Panc1 (cell line): ENCODE data around the gene PRAMEF1. TPM values are rescaled to one million over a fixed set of nuclear protein-coding genes. Genes with fewer than 3 reads are reported as not detected.
"Not testable (repeated sequence)": the region's sequence is repeated elsewhere in the genome, so short reads cannot be mapped to it uniquely, and the experiment has no call there.

ENCODE experiments used
- ATAC-seq: fragments of 200-7000 bp; cut with Tn5 transposase; 2 replicates; pipeline ENCODE4 v1.9.1; 2020; ENCODE audit warnings: mild to moderate bottlenecking, moderate library complexity
- BruUV-seq: library from RNA; stranded (reverse); fragments of 400-500 nt; replicated peaks from 2 replicates; lab custom pipeline; 2021; lab: Mats Ljungman, UMichigan
- CTCF ChIA-PET: fragments of 300-600 bp; sonication (Branson Sonifier 250); formaldehyde crosslinking; loops from one replicate; lab custom pipeline; 2022; ENCODE audit warnings: antibody characterized with exemption; lab: Charles Lee
- POLR2A ChIA-PET: fragments of 300-600 bp; sonication (Branson Sonifier 250); formaldehyde crosslinking; loops from one replicate; lab custom pipeline; 2022; ENCODE audit warnings: antibody characterized with exemption; lab: Charles Lee
- DNase-seq: peaks from one replicate; pipeline ENCODE4 v3.0.0-alpha.2; 2010; ENCODE audit warnings: low read depth, low spot score
- H3K27ac ChIP-seq: 2 replicates; pipeline ENCODE4 v1.5.1; 2011; ENCODE audit warnings: mild to moderate bottlenecking, low read length, inconsistent platforms
- H3K27me3 ChIP-seq: fragments of 200-500 bp; sonication (Bioruptor generic); 2 replicates; pipeline ENCODE4 v1.6.0; 2014; ENCODE audit warnings: low read length, inconsistent platforms; ENCODE audit not compliant: control insufficient read depth, insufficient read depth
- H3K36me3 ChIP-seq: fragments of 200-500 bp; sonication (Bioruptor generic); 2 replicates; pipeline ENCODE4 v1.5.1; 2014; ENCODE audit warnings: inconsistent platforms, mild to moderate bottlenecking, low read length, moderate library complexity; ENCODE audit not compliant: control insufficient read depth, insufficient read depth
- H3K4me1 ChIP-seq: 2 replicates; pipeline ENCODE4 v1.5.1; 2011; ENCODE audit warnings: inconsistent platforms, mild to moderate bottlenecking, low read length, moderate library complexity; ENCODE audit not compliant: control insufficient read depth, insufficient read depth
- H3K4me3 ChIP-seq, 2 experiments: 2 replicates each; pipeline ENCODE4 v1.5.1; 2011 to 2012; ENCODE audit warnings: low read depth in 2 of 2, low read length in 2 of 2, mild to moderate bottlenecking in 2 of 2, inconsistent platforms in 1 of 2, moderate library complexity in 1 of 2
- H3K9me3 ChIP-seq: fragments of 200-500 bp; sonication (Bioruptor generic); 2 replicates; pipeline ENCODE4 v1.5.1; 2014; ENCODE audit warnings: low read depth, mild to moderate bottlenecking, inconsistent platforms, low read length, moderate library complexity; ENCODE audit not compliant: control insufficient read depth, insufficient read depth
- CTCF ChIP-seq: fragments of 450-650 bp; IDR thresholded peaks from 2 replicates; pipeline ENCODE4 v1.5.1; 2017; ENCODE audit warnings: mild to moderate bottlenecking
- POLR2AphosphoS5 ChIP-seq: IDR thresholded peaks from 2 replicates; pipeline ENCODE4 v1.6.1; 2012; ENCODE audit warnings: mild to moderate bottlenecking, low read depth, low read length, moderate library complexity
- REST ChIP-seq, 2 experiments: IDR thresholded peaks; 2 replicates each; pipeline ENCODE4 v1.6.1; 2011 to 2012; ENCODE audit warnings: low read depth in 2 of 2, control low read depth in 1 of 2, low read length in 1 of 2, mild to moderate bottlenecking in 1 of 2, moderate library complexity in 1 of 2; ENCODE audit not compliant: insufficient read depth in 1 of 2
- SIN3A ChIP-seq: IDR thresholded peaks from 2 replicates; pipeline ENCODE4 v1.6.1; 2012; ENCODE audit warnings: low read depth, mild to moderate bottlenecking, low read length, moderate library complexity, borderline replicate concordance; ENCODE audit not compliant: insufficient read depth
- TCF7L2 ChIP-seq: IDR thresholded peaks from 2 replicates; pipeline ENCODE4 v1.6.1; 2011; ENCODE audit warnings: mild to moderate bottlenecking, low read depth, low read length, inconsistent platforms
- in situ Hi-C: cut with HindIII; loops from 2 replicates; pipeline ENCODE4 v1.10.0; 2016; ENCODE audit warnings: low sequenced_read_pairs, low pct_unique_long_range_greater_than_20kb
- intact Hi-C: fragments of 100-400 bp; cut with micrococcal nuclease; formaldehyde crosslinking; loops from one replicate; pipeline ENCODE4 v1.10.0; 2022; ENCODE audit not compliant: unreplicated experiment
- total RNA-seq: library from RNA; stranded (reverse); gene quantifications from one replicate; pipeline ENCODE4 v1.2.1, GENCODE V29; 2021; ENCODE audit not compliant: unreplicated experiment

Gene PRAMEF1
- total RNA-seq, 1 experiment from 2014 or later, result not detected

- in situ Hi-C loops, result no loop called here
- H3K9me3 ChIP-seq, result no peaks in the 10 kb centered on the region
- no peak for TF ChIP-seq SIN3A
- no peak for TF ChIP-seq POLR2AphosphoS5
- TF ChIP-seq REST (IDR thresholded peaks at IDR 0.05; ENCODE audit: insufficient read depth in 1 of 2, low read depth in 2 of 2, low read length in 1 of 2), result no peak
- TF ChIP-seq TCF7L2, result no peak
- no peak for TF ChIP-seq CTCF
- ATAC-seq, result no peak
- intact Hi-C loops, result no loop called here
- no peak overlapping the region for H3K27ac ChIP-seq
- H3K4me3 ChIP-seq, result no peak overlapping the region
- CTCF ChIA-PET, result no interaction called here
- peaks cover 2% of the 10 kb centered on the region; the same call in 1 of the 2 replicates for H3K27me3 ChIP-seq
- no peak for DNase-seq
- POLR2A ChIA-PET, result no interaction called here
- no peaks in the 10 kb centered on the region for H3K4me1 ChIP-seq
- no TSS peak for BruUV-seq
- H3K36me3 ChIP-seq, result no peaks in the 10 kb centered on the region
Measured at GRCh38 chr1:12778907-12779306, 12.3 kb upstream of the PRAMEF1 start.

GRCh38 chr1:12781488-12781887 is 9.7 kb upstream of the PRAMEF1 start:
- BruUV-seq, ATAC-seq, CTCF ChIA-PET, H3K4me1 ChIP-seq, H3K36me3 ChIP-seq, DNase-seq, H3K27me3 ChIP-seq, POLR2A ChIA-PET, H3K27ac ChIP-seq, in situ Hi-C loops, H3K4me3 ChIP-seq, intact Hi-C loops, H3K9me3 ChIP-seq: not testable (repeated sequence)

- peak; percentile 62 for TF ChIP-seq CTCF
- CTCF ChIA-PET, DNase-seq, H3K27ac ChIP-seq, POLR2A ChIA-PET, H3K4me3 ChIP-seq, H3K36me3 ChIP-seq, intact Hi-C loops, ATAC-seq, H3K9me3 ChIP-seq, BruUV-seq, H3K4me1 ChIP-seq, H3K27me3 ChIP-seq, in situ Hi-C loops: not testable (repeated sequence)
Measured at GRCh38 chr1:12783783-12784182, 7.4 kb upstream of the PRAMEF1 start.

GRCh38 chr1:12784729-12785128 is 6.5 kb upstream of the PRAMEF1 start:
- ATAC-seq, POLR2A ChIA-PET, H3K4me1 ChIP-seq, H3K9me3 ChIP-seq, CTCF ChIA-PET, H3K27me3 ChIP-seq, BruUV-seq, DNase-seq, in situ Hi-C loops, H3K4me3 ChIP-seq, intact Hi-C loops, H3K27ac ChIP-seq, H3K36me3 ChIP-seq: not testable (repeated sequence)
